DMS 273 treated with DMSO at 0.1 percent for 48 hours (cell line): ENCODE measurements around the gene TNFRSF25.
"Not testable (repeated sequence)": the region's sequence is repeated elsewhere in the genome, so short reads cannot be mapped to it uniquely, and the experiment has no call there.

ENCODE experiments used
- DNase-seq: peaks from one replicate; lab custom pipeline; 2025; lab: John Stamatoyannopoulos, UW

Gene TNFRSF25

DNA sequence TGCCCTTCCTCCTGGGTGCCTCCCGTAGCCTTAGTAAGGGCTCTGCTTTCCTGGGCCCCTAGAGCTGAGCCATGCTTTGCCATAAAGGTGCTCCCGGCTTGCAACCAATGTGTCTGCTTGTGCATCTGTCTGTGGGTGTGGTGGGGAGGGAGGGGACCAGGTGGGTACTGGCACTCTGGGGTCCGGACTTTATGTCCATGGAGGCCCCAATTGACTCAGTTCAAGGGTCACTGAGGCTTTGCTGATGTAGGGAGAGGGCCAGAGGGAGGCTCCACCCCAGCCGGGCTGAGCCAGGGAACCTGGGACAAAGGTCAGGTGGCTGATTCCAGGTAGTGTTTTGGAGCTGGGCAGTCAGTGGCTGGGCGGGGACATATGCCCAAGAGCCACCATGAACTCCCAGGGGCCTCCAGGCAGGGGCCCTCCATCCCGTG is 15.0 kb downstream of the TNFRSF25 start:
- no peak for DNase-seq

DNA sequence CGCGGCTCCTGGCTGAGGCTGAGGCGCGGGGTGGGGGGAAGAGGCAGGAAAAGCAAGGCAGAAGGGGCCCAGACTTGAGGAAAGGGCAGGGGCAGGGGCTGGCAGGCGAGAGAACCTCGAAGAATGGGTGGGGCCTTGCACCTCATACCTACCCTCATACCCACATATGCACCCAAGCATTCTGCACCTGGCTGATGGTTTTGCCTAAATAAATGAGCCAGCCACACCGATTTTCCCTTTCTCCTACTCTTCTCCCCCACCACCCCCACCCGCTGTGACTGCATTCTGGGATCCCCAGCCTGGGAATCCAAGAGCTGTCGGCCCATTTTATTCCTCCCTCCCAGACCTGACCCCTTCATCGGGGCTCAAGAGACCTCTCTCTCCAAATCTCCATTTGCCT is 15.5 kb downstream of the TNFRSF25 start:
- not testable (repeated sequence) for DNase-seq

DNA sequence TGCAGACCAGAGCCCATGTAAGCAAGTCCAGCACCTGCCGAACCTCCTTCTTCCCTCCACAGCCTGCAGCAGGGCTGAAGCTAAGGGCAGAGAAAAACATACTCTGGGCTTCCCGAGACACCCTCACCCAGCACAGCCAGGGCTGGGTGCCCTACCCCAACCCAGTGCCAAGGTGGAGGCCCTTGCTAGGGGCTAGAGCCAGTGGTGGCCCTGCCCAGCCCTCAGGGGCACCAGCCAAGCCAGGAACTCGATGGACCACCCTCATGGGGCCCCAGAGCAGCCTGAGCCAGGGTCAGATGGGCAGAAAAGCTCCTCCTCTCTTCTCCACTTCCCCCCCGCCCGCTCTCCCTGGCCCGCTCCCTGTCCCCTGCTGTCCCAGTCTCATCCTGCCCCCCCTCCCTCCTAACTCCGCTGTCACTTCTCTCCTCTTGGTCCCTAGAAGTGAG is 15.9 kb downstream of the TNFRSF25 start:
- no peak for DNase-seq

DNA sequence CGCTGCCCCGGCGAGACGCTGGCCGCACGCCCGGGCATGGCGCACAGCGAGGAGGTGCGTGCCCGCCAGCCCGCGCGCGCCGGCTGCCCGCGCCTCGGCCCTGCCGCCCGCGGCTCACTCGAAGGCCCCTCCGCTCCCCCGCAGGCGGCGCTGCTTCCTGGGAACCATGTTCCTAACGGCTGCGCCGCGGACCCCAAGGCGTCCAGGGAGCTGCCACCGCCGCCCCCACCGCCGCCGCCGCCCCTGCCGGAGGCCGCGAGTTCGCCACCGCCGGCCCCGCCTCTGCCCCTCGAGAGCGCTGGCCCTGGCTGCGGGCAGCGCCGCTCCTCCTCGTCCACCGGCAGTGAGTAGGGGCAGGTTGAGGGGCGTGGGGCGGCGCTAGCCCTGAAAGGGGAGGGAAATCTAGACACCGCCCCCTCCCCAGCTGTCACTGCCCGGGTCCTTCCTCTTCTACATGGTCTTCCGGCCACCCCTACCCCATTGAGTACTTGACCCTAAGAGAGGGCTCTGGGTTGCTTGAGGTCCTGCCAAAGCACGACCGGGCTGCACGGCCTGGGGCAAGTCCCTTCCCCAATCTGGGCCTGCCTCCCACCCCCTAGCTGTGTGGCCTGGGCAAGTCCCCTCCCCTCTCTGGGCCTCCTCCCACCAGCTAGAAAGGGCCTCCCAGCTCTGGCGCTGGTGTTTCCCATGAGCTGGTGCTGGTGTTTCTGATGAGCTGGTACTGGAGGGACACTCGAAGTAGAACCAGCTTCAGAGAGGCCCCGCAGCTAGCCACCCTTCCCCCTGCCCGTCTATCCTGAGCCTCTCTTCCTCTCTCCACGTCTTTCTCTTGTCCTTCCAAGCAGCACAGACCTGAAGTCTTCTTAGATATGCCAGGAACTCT is 17.0 kb downstream of the TNFRSF25 start:
- no peak for DNase-seq

DNA sequence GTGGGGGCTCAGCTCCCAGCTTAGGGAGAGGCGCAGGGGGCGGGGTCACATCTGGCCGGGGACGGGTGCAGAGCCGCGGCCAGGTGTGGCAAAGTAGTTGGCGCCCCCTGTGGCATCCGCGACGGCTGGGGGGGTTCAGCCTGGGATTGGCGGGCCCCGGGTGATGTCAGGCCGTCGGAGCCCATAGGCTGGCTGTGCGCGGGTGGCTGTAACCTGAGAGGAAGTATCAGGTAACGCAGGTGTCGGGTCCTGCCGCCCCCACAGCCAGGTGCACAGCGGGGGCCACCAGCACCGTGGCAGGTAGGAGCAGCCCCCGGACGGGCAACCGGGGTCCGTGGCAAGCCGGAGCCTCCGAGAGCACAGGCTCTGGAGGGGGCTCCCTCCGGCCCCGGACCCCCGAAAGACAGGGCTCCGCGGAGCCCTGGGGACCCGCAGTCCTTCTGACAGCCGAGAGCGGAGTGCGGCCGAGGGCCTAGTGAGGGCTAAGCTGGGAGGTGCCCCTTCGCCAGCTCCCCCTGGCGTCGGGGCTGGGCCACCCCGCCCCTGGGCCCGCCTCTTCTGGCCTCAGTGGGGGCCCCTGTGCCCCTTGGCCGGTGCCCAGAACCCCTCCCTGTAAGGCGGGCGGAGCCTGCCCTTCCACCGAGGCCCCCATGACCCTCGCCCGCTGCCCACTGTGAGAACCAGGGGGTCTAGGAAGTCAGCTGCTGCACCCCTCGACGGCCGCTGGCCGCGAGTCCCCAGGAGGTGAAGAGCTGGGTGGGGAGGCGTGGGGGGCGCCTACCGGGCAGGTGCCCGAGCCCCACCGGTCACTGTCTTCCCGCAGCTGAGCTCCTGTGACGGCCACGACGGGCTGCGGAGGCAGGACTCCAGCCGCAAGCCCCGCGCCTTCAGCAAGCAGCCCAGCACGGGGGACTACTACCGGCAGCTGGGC is 17.9 kb downstream of the TNFRSF25 start:
- DNase-seq: no peak

DNA sequence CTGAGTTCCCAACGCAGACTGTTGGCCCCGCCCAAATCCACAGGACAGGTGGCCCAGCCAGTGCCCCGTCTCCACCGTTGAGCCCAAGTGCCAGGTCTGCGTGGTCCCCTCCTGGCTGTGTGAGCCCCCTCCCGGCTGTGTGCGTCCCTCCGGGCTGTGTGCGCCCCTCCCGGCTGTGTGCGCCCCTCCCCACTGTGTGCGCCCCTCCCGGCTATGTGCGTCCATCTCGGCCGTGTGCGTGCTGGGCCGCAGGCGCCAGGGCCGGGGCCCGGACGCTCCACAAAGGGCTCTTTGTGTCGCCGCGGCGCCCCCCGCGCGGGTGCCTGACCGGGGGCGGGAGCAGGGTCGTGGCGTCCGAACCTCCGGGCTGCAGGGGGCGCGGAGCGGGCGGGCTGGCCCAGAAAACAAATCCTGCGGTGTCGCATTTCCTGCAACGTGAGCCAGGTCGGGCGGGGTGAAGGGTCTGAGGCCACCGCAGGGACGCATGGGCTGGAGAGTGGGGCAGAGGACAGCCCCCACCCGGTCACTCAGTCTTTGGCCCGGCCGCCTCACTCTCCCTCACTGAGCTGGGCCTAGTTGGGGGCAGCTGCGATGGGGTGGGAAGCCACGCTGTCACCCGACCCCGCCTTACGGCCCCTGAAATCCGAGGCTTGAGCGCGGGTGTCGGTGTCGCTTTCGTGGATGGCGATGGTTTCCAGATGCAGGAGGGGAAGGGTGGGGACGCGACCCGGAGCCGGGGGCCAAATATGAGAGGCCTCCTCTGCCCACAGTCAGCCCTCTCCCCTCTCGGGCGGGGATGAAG is 18.8 kb downstream of the TNFRSF25 start:
- DNase-seq: no peak

DNA sequence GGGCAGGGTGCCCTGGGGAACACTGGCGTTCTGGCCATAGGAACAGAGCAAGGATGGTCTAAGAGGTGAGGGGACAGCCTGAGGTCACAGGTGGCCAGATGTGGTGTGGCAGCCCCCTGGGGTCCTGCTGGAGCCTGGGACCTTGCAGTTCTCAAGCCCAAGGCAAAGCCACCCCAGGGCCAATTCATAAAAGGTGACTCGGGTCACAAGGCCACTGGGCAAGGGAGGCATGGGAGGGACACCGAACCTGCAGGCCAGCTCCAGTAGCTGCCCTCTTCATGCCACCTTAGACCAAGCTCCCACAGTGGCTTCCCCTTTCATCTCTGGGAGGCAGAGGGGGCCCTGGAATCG is 19.3 kb downstream of the TNFRSF25 start:
- DNase-seq: no peak

DNA sequence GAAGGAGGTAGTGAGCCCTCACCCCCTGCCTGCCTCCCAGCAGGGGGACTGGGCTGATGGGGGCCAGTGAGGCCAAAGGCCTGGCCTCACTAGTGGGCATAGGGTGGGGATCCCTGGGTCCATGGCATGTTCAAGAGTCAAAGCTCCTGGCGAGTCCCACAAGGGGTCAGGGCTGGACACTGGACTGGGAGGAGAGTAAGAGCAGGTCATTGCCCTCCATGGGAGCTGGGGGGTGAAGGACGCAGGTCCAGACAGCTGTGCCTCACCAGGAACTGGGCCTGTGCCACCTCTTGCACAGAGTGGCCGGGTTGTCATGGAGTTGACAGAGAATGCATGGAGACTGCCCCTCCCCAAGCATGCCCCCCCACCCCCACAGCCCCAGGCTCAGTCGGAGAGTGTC is 20.0 kb downstream of the TNFRSF25 start:
- not testable (repeated sequence) for DNase-seq

DNA sequence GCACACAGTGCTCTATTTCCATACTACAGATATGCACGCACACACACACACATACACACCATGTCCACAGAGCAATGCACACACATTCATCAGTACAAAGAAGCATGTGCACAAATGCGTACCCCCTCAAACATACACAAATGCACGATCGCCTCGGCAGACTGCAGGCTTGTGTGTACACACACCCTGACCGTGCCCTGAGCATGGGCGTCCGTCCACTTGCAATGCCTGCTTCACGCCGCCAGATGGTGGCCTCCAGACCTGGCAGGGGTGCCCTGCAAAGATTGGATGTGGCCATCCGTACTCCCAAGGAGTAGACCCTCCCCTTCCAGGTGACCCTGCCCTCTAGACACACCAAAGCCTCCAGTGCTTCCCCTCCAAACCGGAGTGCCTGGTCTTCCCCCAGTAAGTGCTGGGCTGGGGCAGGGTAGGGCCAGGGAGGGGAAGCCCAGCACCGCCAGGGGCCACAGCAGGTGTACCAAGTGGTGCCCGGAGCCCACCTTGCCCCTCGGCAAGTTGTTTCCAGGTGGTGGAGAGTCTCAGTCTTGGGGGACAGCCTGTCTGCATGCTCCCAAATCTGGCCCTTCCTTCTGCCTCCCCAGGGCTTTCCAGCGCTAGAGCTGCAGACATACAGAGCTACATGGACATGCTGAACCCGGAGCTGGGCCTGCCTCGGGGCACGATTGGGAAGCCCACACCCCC is 20.8 kb downstream of the TNFRSF25 start:
- DNase-seq: no peak

DNA sequence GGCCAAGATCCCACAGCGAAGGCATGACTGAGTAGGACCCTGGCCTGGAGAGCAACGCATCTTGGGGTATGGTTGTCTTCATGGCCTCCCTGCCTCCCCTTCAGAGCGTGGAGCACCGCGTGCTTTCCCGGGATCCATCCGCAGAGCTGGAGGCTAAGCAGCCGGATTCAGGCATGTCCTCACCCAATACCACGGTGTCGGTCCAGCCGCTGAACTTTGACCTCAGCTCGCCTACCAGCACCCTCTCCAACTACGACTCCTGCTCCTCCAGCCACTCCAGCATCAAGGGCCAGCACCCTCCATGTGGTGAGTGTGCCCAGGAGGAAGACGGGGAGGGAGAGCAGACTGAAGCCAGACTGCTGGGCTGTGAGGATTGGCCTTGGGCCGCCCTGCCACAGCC is 21.6 kb downstream of the TNFRSF25 start:
- no peak for DNase-seq

DNA sequence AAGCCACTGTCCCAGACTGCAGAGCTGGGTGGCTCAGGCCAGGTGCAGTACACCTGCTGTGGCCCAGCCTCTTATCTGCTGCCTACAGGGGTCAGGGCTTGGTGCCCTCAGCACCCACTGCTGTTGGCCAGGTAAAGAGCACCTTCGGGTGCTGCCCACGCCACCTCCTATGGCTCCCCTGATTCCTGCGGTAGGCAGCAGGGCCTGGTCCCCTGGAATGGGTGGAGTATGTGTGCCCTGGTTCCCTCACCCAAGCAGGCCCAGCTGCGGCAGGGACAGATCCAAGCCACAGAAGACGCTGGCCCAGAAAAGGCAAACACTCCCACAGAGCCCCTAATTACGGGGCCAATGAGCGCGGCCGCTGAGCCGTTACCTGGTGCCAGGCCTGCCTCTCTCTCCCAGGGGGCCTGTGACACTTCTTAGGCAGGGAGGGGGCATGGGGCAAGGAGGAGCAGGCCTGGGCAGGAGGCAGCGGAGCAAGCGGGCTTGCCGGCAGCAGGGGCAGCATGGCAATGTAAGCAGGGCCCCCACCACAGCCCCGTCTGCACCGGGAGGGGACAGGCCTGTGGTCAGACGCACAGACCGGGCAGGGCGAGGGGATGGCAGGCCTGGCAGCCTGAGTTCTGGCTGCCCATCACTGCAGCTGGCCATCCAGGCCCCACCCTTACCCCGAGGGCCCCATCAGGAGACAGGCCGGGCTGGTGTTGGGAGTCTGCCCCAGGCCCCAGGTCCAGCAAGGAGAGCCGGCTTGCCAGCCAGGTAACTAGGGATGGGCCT is 22.4 kb downstream of the TNFRSF25 start:
- no peak for DNase-seq

DNA sequence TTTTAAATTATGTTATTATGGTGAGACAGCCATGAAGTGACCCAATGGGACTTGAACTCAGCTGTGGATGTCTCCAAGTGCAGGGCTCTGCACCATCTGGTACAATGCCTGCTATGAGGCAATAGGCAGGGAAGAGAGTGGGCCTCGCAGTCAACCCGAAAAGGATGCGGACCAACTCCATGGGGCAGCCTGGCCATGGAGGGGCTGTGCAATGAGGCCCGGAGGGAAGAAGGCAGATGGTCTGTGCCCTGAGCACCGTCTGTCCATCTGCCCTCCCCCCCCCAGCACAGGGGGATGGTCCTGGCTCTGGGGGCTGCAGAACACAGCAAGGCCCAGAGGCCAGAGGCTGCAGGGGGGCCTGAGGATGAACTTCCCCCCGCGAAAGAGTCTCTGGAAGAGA is 24.4 kb downstream of the TNFRSF25 start:
- no peak for DNase-seq

DNA sequence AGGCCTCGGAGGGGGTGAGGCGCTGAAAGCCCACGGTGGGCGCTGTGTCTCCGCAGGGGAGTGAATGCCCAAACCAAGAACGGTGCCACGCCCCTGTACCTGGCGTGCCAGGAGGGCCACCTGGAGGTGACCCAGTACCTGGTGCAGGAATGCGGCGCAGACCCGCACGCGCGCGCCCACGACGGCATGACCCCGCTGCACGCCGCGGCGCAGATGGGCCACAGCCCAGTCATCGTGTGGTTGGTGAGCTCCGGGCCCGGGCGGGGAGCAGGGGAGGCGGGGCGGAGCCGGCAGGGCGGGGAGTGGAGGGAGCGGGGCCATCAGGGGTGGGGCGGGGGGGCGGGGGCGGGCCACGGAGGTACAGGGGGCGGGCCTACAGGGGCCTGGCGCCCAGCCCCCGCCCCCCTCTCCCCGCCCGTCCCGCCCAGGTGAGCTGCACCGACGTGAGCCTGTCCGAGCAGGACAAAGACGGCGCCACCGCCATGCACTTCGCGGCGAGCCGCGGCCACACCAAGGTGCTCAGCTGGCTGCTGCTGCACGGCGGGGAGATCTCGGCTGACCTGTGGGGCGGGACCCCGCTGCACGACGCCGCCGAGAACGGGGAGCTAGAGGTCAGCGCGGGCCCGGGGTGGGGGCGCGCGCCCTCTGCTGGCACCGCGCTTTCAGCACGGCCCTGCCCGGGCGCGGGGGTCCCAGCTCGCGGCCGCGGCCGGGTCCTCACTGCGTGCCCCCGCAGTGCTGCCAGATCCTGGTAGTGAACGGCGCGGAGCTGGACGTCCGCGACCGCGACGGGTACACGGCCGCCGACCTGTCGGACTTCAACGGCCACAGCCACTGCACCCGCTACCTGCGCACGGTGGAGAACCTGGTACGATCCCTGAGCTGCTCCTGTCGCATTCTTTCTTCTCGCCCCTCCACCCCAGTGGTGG is 25.5 kb downstream of the TNFRSF25 start:
- DNase-seq: no peak

DNA sequence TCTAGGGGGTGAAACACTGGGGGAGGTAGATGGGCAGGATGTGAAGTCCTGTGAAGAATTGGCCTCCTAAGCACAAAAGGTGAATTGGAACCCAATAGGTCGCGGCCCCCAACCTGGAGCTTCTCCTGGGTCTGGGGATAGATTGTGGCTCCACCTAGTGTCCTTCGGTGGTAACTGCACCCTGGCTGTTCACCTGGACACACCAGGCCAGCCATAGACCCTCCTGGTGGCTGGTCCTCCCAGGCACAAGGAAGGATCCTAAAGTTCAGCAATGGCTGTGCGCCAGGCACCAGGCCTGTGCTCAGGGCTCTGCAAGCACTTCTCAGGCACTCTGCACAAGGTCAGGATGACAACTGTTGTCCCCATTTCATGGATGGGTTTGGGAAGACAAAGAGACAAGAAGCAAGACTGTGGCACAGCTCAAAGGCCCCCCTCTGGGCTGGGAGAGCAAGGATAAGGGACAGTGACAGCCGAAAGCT is 27.9 kb downstream of the TNFRSF25 start:
- DNase-seq: peak; percentile 34

DNA sequence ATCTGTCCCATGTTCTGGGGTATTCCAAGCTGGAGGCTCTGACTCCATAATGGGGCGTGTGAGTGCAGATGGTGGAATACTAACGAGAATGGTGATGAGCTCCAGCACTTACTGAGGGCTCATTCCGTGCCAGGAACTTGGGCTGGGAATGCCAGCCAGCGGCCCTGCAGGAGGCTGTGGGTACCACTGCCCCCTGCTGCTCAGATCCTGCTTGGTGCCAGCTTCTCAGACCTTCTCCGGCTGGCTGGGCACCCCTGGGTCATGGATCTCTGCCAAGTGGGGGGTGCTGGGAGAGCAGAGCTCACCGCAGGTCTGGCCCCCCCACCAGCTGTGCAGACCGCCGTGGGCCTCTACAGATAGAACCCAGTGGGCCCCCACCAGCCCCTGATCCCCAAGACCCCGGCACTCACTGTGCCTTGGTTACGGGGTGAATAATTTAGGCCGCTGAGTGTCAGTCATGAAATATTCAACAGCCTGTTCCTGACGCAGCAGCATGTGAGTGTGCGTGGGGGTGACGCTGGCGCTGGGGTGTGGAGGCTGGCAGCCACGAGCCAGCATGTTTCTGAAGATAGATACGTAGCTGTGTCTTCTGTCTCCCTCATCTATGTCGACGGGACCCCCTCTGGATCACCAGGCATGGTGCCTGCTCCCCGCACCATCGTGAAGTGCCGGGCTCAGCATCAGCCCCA is 28.8 kb downstream of the TNFRSF25 start:
- peak; percentile 68 for DNase-seq

DNA sequence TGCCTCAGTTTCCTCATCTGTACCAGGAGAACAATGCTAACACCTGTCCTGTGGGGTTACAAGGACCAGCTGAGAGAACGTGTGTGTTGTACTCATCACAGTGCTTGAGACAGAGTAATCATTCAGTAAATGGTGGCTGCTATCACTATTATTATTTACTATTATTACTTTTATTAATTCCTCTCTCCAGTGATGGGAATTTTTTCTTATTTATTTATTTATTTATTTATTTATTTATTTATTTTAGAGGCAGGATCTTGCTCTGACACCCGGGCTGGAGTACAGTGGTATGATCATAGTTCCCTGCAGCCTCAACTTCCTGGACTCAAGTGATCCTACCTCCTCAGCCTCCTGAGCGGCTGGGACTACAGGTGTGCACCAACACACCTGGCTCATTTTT is 29.7 kb downstream of the TNFRSF25 start:
- not testable (repeated sequence) for DNase-seq

DNA sequence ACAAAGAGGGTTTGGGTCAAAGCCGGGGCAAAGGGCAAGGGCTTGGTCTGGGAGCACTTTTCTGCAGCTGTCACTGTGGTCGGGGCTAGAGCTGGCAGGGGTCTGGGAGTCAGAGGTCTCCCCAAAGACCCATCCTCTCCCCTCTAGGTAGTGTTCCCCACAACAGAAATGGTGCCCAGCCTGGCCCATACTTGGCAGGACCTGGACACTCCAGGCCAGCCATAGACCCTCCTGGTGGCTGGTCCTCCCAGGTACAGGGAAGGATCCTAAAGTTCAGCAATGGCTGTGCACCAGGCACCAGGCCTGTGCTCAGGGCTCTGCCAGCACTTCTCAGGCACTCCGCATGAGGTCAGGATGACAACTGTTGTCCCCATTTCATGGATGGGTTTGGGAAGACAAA is 30.4 kb downstream of the TNFRSF25 start:
- no peak for DNase-seq

DNA sequence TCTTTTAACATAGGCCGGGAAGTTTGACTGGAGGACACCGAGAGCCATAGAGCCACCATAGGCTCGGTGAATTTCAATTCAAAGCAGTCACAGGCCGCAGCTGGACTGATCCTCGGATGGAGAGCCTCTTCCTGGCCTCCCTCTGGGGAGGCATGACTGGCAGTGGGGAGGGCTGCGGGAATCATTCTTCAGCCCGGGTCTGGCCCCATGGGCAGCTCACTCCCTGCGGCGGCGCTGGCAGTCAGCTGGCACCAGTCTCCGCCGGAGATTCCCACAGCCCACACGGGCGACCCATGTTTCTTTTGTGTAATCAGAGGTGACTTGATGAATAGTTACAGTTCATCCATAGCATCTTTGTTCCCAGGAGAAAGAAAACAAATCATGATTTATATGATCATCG is 30.8 kb downstream of the TNFRSF25 start:
- DNase-seq: no peak

DNA sequence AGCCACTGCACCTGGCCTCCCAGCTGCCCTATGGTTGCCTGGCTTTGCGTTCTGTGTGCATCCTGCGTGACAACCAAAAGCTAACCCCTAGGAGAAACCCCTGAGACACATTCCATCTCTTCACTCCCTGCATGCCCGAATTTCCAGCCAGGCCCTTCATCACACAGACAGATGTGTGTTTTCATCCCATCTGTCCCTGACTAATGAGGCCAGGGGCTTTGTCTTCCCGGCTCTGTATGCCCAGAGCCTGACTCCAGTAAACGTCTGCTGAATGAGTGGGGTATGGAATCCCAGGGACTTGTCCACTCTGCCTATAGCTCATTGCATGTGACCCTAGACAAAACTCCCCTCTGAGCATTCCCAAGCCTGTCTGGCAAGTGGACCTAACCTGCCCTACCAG is 31.8 kb downstream of the TNFRSF25 start:
- peak; percentile 28 for DNase-seq
